Endothelial cell of umbilical vein (primary cell): ENCODE results near the gene KCNAB2. TPM values are rescaled to one million over a fixed set of nuclear protein-coding genes. Genes with fewer than 3 reads are reported as not detected.

Experiments used
- BruUV-seq: library from RNA; stranded (reverse); fragments of 400-500 nt; replicated peaks from 2 replicates; lab custom pipeline; 2021; lab: Mats Ljungman, UMichigan
- CTCF ChIA-PET: fragments of 300-600, 350-600 bp; sonication (Branson Sonifier 250); formaldehyde crosslinking; loops from one replicate; lab custom pipeline; 2021; ENCODE audit warnings: antibody characterized with exemption, inconsistent platforms; lab: Charles Lee
- POLR2A ChIA-PET: fragments of 300-600, 350-600 bp; sonication (Branson Sonifier 250); formaldehyde crosslinking; loops from one replicate; lab custom pipeline; 2021; ENCODE audit warnings: antibody characterized with exemption, inconsistent platforms; lab: Charles Lee
- DNase-seq: peaks from one replicate; pipeline ENCODE4 v3.0.0-alpha.2; 2011; ENCODE audit warnings: low read depth, low spot score
- FAIRE-seq: peaks from 2 replicates; lab custom pipeline; 2011; peaks lifted over from hg19 to GRCh38; lab: Jason Lieb, UNC
- H2AFZ ChIP-seq: 2 replicates; pipeline ENCODE4 v1.6.0; 2012; ENCODE audit warnings: low read depth, low read length, control low read depth, inconsistent platforms
- H3K27ac ChIP-seq: 2 replicates; pipeline ENCODE4 v1.5.1; 2011; ENCODE audit warnings: low read depth, mild to moderate bottlenecking, control low read depth, low read length, moderate library complexity; ENCODE audit not compliant: insufficient read depth
- H3K27me3 ChIP-seq, 2 experiments: 2 replicates each; pipeline versions ENCODE4 v1.6.0 to v1.6.1; 2011; ENCODE audit warnings: low read length in 2 of 2, mixed read lengths in 1 of 2; ENCODE audit not compliant: control insufficient read depth in 2 of 2, insufficient read depth in 2 of 2
- H3K36me3 ChIP-seq, 2 experiments: 2 replicates in 1 of 2; 3 replicates in 1 of 2; pipeline ENCODE4 v1.5.1; 2011; ENCODE audit warnings: low read length in 2 of 2, mild to moderate bottlenecking in 1 of 2, moderate library complexity in 1 of 2; ENCODE audit not compliant: control insufficient read depth in 2 of 2, insufficient read depth in 2 of 2; ENCODE audit errors: extremely low read depth in 1 of 2
- H3K4me1 ChIP-seq: 3 replicates; pipeline ENCODE4 v1.5.1; 2011; ENCODE audit warnings: mild to moderate bottlenecking, low read length; ENCODE audit not compliant: control insufficient read depth, insufficient read depth; ENCODE audit errors: extremely low read depth
- H3K4me2 ChIP-seq: 2 replicates; pipeline ENCODE4 v1.6.1; 2011; ENCODE audit warnings: low read length, control low read depth, mixed read lengths; ENCODE audit not compliant: insufficient read depth
- H3K4me3 ChIP-seq, 3 experiments: fragments of 200-600 bp in 1 of 3; sonication (generic), shearing (Covaris generic) in 1 of 3; replicated peaks in 1 of 3; 2 replicates each; pipeline ENCODE4 v1.5.1; 2011 to 2016; ENCODE audit warnings: control low read depth in 3 of 3, low read length in 3 of 3, mild to moderate bottlenecking in 2 of 3, inconsistent platforms in 1 of 3, low read depth in 1 of 3, moderate library complexity in 1 of 3; ENCODE audit not compliant: insufficient read depth in 1 of 3
- H3K79me2 ChIP-seq: 2 replicates; pipeline ENCODE4 v1.6.0; 2012; ENCODE audit warnings: low read length, inconsistent platforms; ENCODE audit not compliant: control insufficient read depth, insufficient read depth
- H3K9ac ChIP-seq: replicated peaks from 2 replicates; pipeline ENCODE3; 2011; ENCODE audit warnings: low read length, control low read depth; ENCODE audit not compliant: insufficient read depth; ENCODE audit errors: extremely low read depth
- H3K9me1 ChIP-seq: replicated peaks from 3 replicates; pipeline ENCODE4 v1.6.0; 2011; ENCODE audit warnings: mild to moderate bottlenecking, low read length; ENCODE audit not compliant: control insufficient read depth, insufficient read depth; ENCODE audit errors: extremely low read depth
- H3K9me3 ChIP-seq: replicated peaks from 2 replicates; pipeline ENCODE4 v1.5.1; 2012; ENCODE audit warnings: low read length, inconsistent platforms; ENCODE audit not compliant: control insufficient read depth, insufficient read depth
- H4K20me1 ChIP-seq: replicated peaks from 2 replicates; pipeline ENCODE3; 2011; ENCODE audit warnings: mild to moderate bottlenecking, low read length; ENCODE audit not compliant: control insufficient read depth, insufficient read depth; ENCODE audit errors: extremely low read depth
- EZH2 ChIP-seq: IDR thresholded peaks from 2 replicates; pipeline ENCODE4 v1.6.1; 2012; ENCODE audit warnings: borderline replicate concordance, low read depth, mild to moderate bottlenecking, moderate library complexity, low read length, inconsistent platforms; ENCODE audit not compliant: severe bottlenecking
- FOS ChIP-seq: IDR thresholded peaks from 2 replicates; pipeline ENCODE4 v1.6.1; 2011; ENCODE audit warnings: mild to moderate bottlenecking, low read length, moderate library complexity, borderline replicate concordance; ENCODE audit not compliant: insufficient read depth
- GATA2 ChIP-seq: IDR thresholded peaks from 2 replicates; pipeline ENCODE4 v1.7.0; 2011; ENCODE audit warnings: low read depth, mild to moderate bottlenecking, moderate library complexity, mixed read lengths, low read length; ENCODE audit not compliant: insufficient read length, insufficient read depth
- JUN ChIP-seq: IDR thresholded peaks from 2 replicates; pipeline ENCODE4 v1.6.1; 2011; ENCODE audit warnings: borderline replicate concordance, low read depth; ENCODE audit not compliant: insufficient read length, insufficient read depth
- MYC ChIP-seq: IDR thresholded peaks from one replicate; pipeline ENCODE4 v1.6.1; 2011; ENCODE audit warnings: mild to moderate bottlenecking, low read depth, low read length
- POLR2A ChIP-seq: IDR thresholded peaks from 2 replicates; pipeline ENCODE4 v1.6.1; 2012; ENCODE audit warnings: low read depth, mild to moderate bottlenecking, control low read depth, low read length
- POLR2AphosphoS5 ChIP-seq: IDR thresholded peaks from 2 replicates; pipeline ENCODE4 v1.6.1; 2012; ENCODE audit warnings: low read depth, mild to moderate bottlenecking, control low read depth, low read length, moderate library complexity; ENCODE audit not compliant: insufficient read depth
- dilution Hi-C: fragments of 300-500 bp; cut with MboI; formaldehyde crosslinking; loops from one replicate; pipeline ENCODE4 v1.15.0; 2019; ENCODE audit warnings: low sequenced_read_pairs; ENCODE audit not compliant: extremely low pct_ligation_motif_present
- intact Hi-C: fragments of 100-400 bp; cut with micrococcal nuclease; formaldehyde crosslinking; loops from one replicate; pipeline ENCODE4 v1.10.0; 2022
- polyA plus RNA-seq, 4 experiments: library from polyadenylated mRNA; depleted of rRNA in 3 of 4; stranded (reverse) in 3 of 4; unstranded in 1 of 4; fragments of >200 nt; gene quantifications; 2 replicates each; pipeline versions ENCODE4 v1.2.1 to v1.2.3, GENCODE V29; 2011 to 2012; ENCODE audit warnings: missing spikeins in 1 of 4
- total RNA-seq: library from RNA; stranded (reverse); gene quantifications from 2 replicates; pipeline ENCODE4 v1.2.3, GENCODE V29; 2021
- TF ChIP-seq, protein P1 (sequence below), 2 donors: IDR thresholded peaks; 1 replicate in 1 of 2; 2 replicates in 1 of 2; pipeline ENCODE4 v1.5.1; 2011; ENCODE audit warnings: low read length in 2 of 2, mild to moderate bottlenecking in 2 of 2, moderate library complexity in 2 of 2, control low read depth in 1 of 2, inconsistent platforms in 1 of 2, low read depth in 1 of 2; ENCODE audit not compliant: insufficient read depth in 1 of 2; ENCODE audit errors: extremely low read depth in 1 of 2
- TF ChIP-seq, protein P2 (sequence below): IDR thresholded peaks from 2 replicates; pipeline ENCODE4 v1.6.1; 2011; ENCODE audit not compliant: insufficient read depth, insufficient read length

The KCNAB2 gene
- total and polyA plus RNA-seq, 2 donors (not counting 3 experiments of a cell fraction or from before 2014, with no cell fraction given): 2.4 to 3.8 TPM

DNA sequence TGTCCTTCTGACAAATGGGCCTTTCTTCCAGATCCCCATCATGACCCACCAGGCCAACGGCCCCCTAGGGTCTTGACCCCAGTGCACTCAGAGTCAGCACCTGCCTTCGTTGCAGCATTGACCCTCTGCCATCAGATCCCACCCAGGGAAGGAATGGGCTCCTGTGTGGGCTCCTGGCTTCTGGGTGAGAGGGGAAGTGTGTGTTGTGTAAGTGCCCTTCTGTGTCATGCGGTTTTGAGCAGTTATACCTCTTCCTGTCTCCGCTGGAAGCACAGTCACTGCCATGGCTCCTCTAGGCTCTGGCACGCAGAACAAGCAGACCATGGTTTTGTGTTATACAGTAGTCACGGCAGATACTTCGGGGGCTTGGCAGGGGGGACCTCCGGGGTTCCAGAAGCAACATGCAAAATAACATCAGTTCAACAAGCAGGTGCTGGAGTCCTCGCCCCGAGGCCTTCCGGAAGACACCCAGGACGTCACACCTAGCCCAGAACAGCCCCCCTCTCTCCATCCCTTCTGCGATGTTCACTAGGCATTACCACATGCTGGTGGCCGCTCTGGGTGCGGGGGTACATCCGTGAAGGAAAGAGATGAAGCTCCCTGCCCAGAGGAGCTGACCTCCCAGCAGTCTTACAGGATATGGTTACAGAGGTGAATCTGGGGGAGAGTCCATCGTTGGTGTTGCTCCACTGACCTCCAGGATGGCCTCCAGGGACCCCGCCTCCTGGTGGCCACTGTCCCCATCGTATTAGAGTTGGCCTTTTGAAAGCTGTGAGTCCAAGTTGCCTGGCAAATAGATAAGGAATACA lies 17.4 kb upstream of the KCNAB2 start:
- TF ChIP-seq, protein P1, sequence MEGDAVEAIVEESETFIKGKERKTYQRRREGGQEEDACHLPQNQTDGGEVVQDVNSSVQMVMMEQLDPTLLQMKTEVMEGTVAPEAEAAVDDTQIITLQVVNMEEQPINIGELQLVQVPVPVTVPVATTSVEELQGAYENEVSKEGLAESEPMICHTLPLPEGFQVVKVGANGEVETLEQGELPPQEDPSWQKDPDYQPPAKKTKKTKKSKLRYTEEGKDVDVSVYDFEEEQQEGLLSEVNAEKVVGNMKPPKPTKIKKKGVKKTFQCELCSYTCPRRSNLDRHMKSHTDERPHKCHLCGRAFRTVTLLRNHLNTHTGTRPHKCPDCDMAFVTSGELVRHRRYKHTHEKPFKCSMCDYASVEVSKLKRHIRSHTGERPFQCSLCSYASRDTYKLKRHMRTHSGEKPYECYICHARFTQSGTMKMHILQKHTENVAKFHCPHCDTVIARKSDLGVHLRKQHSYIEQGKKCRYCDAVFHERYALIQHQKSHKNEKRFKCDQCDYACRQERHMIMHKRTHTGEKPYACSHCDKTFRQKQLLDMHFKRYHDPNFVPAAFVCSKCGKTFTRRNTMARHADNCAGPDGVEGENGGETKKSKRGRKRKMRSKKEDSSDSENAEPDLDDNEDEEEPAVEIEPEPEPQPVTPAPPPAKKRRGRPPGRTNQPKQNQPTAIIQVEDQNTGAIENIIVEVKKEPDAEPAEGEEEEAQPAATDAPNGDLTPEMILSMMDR (IDR thresholded peaks at IDR 0.05; ENCODE audit: extremely low read depth in 1 of 2, insufficient read depth in 1 of 2, low read depth in 1 of 2, low read length in 2 of 2): no peak
- no peak for TF ChIP-seq EZH2
- no peak for TF ChIP-seq JUN
- TF ChIP-seq GATA2: no peak
- TF ChIP-seq POLR2AphosphoS5: no peak
- no peak for TF ChIP-seq FOS
- no peak for TF ChIP-seq MYC
- TF ChIP-seq, protein P2, sequence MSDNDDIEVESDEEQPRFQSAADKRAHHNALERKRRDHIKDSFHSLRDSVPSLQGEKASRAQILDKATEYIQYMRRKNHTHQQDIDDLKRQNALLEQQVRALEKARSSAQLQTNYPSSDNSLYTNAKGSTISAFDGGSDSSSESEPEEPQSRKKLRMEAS: no peak
- TF ChIP-seq POLR2A: no peak
- peaks cover 0 to 2% of the 10 kb centered on the region in 2 experiments for H3K27me3 ChIP-seq
- H3K4me1 ChIP-seq: no peaks in the 10 kb centered on the region
- no peak overlapping the region for H2AFZ ChIP-seq
- H3K9ac ChIP-seq: no peak overlapping the region
- no TSS peak for BruUV-seq
- no peak overlapping the region for H3K4me3 ChIP-seq
- DNase-seq (no peak), FAIRE-seq (no peak)
- H3K9me1 ChIP-seq: no peaks in the 10 kb centered on the region
- CTCF ChIA-PET: no interaction called here
- H3K36me3 ChIP-seq: no peaks in the 10 kb centered on the region
- H4K20me1 ChIP-seq: no peaks in the 10 kb centered on the region
- POLR2A ChIA-PET: no interaction called here
- no peak overlapping the region for H3K27ac ChIP-seq
- H3K79me2 ChIP-seq: no peaks in the 10 kb centered on the region
- H3K9me3 ChIP-seq: no peaks in the 10 kb centered on the region
- intact Hi-C loops: no loop called here
- no peak overlapping the region for H3K4me2 ChIP-seq
- dilution Hi-C loops: no loop called here
